Measurements from ENCODE around the gene PDCD1LG2.

PDCD1LG2 gene

GRCh38 chr9:5488221-5489008, 21.9 kb upstream of the PDCD1LG2 start:
- Histone ChIP-seq H3K27ac (replicated peaks; ENCODE audit: low read length) (no peak overlapping the region), H3K4me2 (ENCODE audit: insufficient read depth, low read length, poor library complexity, severe bottlenecking) (no peak overlapping the region), H2BK15ac (ENCODE audit: low read length) (no peak overlapping the region), H2BK12ac (ENCODE audit: low read length) (no peak overlapping the region), H3K4me1 (ENCODE audit: control insufficient read depth in 2 of 2, insufficient read depth in 1 of 2, low read depth in 1 of 2, low read length in 2 of 2) (peaks cover 0 to 3% of the 10 kb centered on the region in 2 donors), H2BK120ac (ENCODE audit: low read depth, low read length) (no peak overlapping the region), H4K8ac (ENCODE audit: low read depth, low read length) (no peak overlapping the region), H3K36me3 (replicated peaks in 1 of 2; ENCODE audit: control insufficient read depth in 2 of 2, insufficient read depth in 2 of 2, low read length in 2 of 2) (no peaks in the 10 kb centered on the region), H3K79me1 (ENCODE audit: low read depth, low read length) (no peaks in the 10 kb centered on the region), H3K27me3 (ENCODE audit: control insufficient read depth in 3 of 3, insufficient read depth in 3 of 3, low read depth in 1 of 3, low read length in 3 of 3) (no peaks in the 10 kb centered on the region), H3K4me3 (ENCODE audit: low read length in 2 of 2) (no peak overlapping the region), H2AK5ac (ENCODE audit: low read depth, low read length) (no peak overlapping the region), H3K9ac (ENCODE audit: low read depth, low read length, poor library complexity) (no peak overlapping the region), H3K23ac (ENCODE audit: low read depth, low read length, poor library complexity) (no peak overlapping the region), H3K9me3 (replicated peaks in 1 of 2; ENCODE audit: control insufficient read depth in 2 of 2, insufficient read depth in 1 of 2, low read depth in 1 of 2, low read length in 2 of 2) (no peaks in the 10 kb centered on the region), H3K18ac (ENCODE audit: low read length) (no peak overlapping the region), H3K4ac (ENCODE audit: low read length) (no peak overlapping the region), H2BK5ac (ENCODE audit: low read length) (no peak overlapping the region), H2AFZ (ENCODE audit: low read length) (no peak overlapping the region), H3K14ac (ENCODE audit: low read length) (no peak overlapping the region), H4K91ac (ENCODE audit: low read depth, low read length, poor library complexity) (no peak overlapping the region)
- WGBS, 2 donors (ENCODE audit: extremely low coverage in 2 of 2, insufficient read length in 2 of 2, insufficient replicate concordance in 1 of 2): no CpG with 5 or more reads among the region's 9 CpGs
- no peak for DNase-seq (ENCODE audit: low spot score)

GRCh38 chr9:5489630-5490490, 20.5 kb upstream of the PDCD1LG2 start:
- Histone ChIP-seq H2BK5ac (ENCODE audit: low read length) (no peak overlapping the region), H3K9me3 (replicated peaks in 1 of 2; ENCODE audit: control insufficient read depth in 2 of 2, insufficient read depth in 1 of 2, low read depth in 1 of 2, low read length in 2 of 2) (no peaks in the 10 kb centered on the region), H3K79me1 (ENCODE audit: low read depth, low read length) (no peaks in the 10 kb centered on the region), H4K8ac (ENCODE audit: low read depth, low read length) (no peak overlapping the region), H3K4me3 (ENCODE audit: low read length in 2 of 2) (no peak overlapping the region), H4K91ac (ENCODE audit: low read depth, low read length, poor library complexity) (no peak overlapping the region), H3K9ac (ENCODE audit: low read depth, low read length, poor library complexity) (no peak overlapping the region), H2BK120ac (ENCODE audit: low read depth, low read length) (no peak overlapping the region), H2AFZ (ENCODE audit: low read length) (no peak overlapping the region), H3K4me1 (ENCODE audit: control insufficient read depth in 2 of 2, insufficient read depth in 1 of 2, low read depth in 1 of 2, low read length in 2 of 2) (peaks cover 0 to 3% of the 10 kb centered on the region in 2 donors), H2AK5ac (ENCODE audit: low read depth, low read length) (no peak overlapping the region), H3K36me3 (replicated peaks in 1 of 2; ENCODE audit: control insufficient read depth in 2 of 2, insufficient read depth in 2 of 2, low read length in 2 of 2) (no peaks in the 10 kb centered on the region), H3K14ac (ENCODE audit: low read length) (no peak overlapping the region), H3K18ac (ENCODE audit: low read length) (no peak overlapping the region), H3K4ac (ENCODE audit: low read length) (no peak overlapping the region), H3K4me2 (ENCODE audit: insufficient read depth, low read length, poor library complexity, severe bottlenecking) (no peak overlapping the region), H3K27ac (replicated peaks; ENCODE audit: low read length) (no peak overlapping the region), H3K27me3 (ENCODE audit: control insufficient read depth in 3 of 3, insufficient read depth in 3 of 3, low read depth in 1 of 3, low read length in 3 of 3) (no peaks in the 10 kb centered on the region), H2BK15ac (ENCODE audit: low read length) (no peak overlapping the region), H3K23ac (ENCODE audit: low read depth, low read length, poor library complexity) (no peak overlapping the region), H2BK12ac (ENCODE audit: low read length) (no peak overlapping the region)
- no peak for DNase-seq (ENCODE audit: low spot score)
- WGBS, 2 donors (ENCODE audit: extremely low coverage in 2 of 2, insufficient read length in 2 of 2, insufficient replicate concordance in 1 of 2): no CpG with 5 or more reads among the region's 9 CpGs

DNA sequence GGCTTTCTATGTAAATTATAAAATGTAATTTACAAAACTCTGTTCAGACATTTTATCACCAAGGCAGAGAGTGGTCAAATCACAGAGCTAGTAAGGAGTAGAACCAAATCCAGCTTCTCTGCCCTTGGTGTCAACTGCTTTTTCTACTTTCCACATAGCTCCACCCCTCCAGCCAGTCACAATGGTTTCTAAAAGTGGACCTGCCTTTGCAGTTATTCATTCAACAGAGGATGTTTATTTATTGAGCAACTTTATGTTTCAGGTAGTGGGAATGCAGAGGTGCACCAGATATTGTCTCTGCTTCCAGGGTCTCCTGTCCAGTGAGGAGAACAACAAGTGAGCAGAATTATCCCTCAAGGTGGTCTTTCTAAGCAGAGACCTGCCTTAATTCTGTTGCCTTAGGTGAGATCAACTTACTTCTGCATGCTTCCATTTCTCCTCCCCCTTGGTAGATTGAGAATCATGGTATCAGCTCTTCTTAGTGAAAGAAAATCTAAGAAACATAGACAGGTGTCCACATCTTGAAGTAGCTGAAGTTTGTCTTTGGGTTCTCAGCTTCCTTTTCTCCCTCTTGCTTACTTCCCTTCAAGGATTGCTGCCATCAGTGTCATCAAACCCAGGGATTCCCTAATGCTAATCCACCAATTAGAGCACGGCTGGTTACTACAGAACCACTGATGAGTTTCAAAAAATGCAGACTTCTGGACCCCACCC, 17.2 kb upstream of the PDCD1LG2 start:
- H4K8ac ChIP-seq (ENCODE audit: low read depth, low read length): no peak overlapping the region
- no peak for DNase-seq (ENCODE audit: low spot score)

More for the DNA sequence above, 17.2 kb upstream of the PDCD1LG2 start:
- no peak overlapping the region for H3K9ac ChIP-seq (ENCODE audit: low read depth, low read length, poor library complexity)
- no CpG with 5 or more reads among the region's 1 CpG for WGBS, 2 donors (ENCODE audit: extremely low coverage in 2 of 2, insufficient read length in 2 of 2, insufficient replicate concordance in 1 of 2)
- H4K91ac ChIP-seq (ENCODE audit: low read depth, low read length, poor library complexity): no peak overlapping the region
- H3K4me1 ChIP-seq (ENCODE audit: control insufficient read depth in 2 of 2, insufficient read depth in 1 of 2, low read depth in 1 of 2, low read length in 2 of 2): peaks cover 0 to 3% of the 10 kb centered on the region in 2 donors
- no peaks in the 10 kb centered on the region for H3K79me1 ChIP-seq (ENCODE audit: low read depth, low read length)
- H2BK5ac ChIP-seq (ENCODE audit: low read length): no peak overlapping the region
- H3K14ac ChIP-seq (ENCODE audit: low read length): no peak overlapping the region
- no peak overlapping the region for H2AFZ ChIP-seq (ENCODE audit: low read length)
- no peak overlapping the region for H3K27ac ChIP-seq (replicated peaks; ENCODE audit: low read length)
- H3K4me2 ChIP-seq (ENCODE audit: insufficient read depth, low read length, poor library complexity, severe bottlenecking): no peak overlapping the region
- H3K36me3 ChIP-seq (replicated peaks in 1 of 2; ENCODE audit: control insufficient read depth in 2 of 2, insufficient read depth in 2 of 2, low read length in 2 of 2): no peaks in the 10 kb centered on the region
- H3K9me3 ChIP-seq (replicated peaks in 1 of 2; ENCODE audit: control insufficient read depth in 2 of 2, insufficient read depth in 1 of 2, low read depth in 1 of 2, low read length in 2 of 2): no peaks in the 10 kb centered on the region
- no peak overlapping the region for H2BK12ac ChIP-seq (ENCODE audit: low read length)
- H3K27me3 ChIP-seq (ENCODE audit: control insufficient read depth in 3 of 3, insufficient read depth in 3 of 3, low read depth in 1 of 3, low read length in 3 of 3): no peaks in the 10 kb centered on the region
- no peak overlapping the region for H2AK5ac ChIP-seq (ENCODE audit: low read depth, low read length)
- H2BK120ac ChIP-seq (ENCODE audit: low read depth, low read length): no peak overlapping the region
- no peak overlapping the region for H3K18ac ChIP-seq (ENCODE audit: low read length)
- H3K4me3 ChIP-seq (ENCODE audit: low read length in 2 of 2): no peak overlapping the region
- no peak overlapping the region for H2BK15ac ChIP-seq (ENCODE audit: low read length)
- H3K23ac ChIP-seq (ENCODE audit: low read depth, low read length, poor library complexity): no peak overlapping the region
- H3K4ac ChIP-seq (ENCODE audit: low read length): no peak overlapping the region

All from neuronal stem cell (in vitro differentiated cells).